Measurements from ENCODE around the gene TMC6.

DNA sequence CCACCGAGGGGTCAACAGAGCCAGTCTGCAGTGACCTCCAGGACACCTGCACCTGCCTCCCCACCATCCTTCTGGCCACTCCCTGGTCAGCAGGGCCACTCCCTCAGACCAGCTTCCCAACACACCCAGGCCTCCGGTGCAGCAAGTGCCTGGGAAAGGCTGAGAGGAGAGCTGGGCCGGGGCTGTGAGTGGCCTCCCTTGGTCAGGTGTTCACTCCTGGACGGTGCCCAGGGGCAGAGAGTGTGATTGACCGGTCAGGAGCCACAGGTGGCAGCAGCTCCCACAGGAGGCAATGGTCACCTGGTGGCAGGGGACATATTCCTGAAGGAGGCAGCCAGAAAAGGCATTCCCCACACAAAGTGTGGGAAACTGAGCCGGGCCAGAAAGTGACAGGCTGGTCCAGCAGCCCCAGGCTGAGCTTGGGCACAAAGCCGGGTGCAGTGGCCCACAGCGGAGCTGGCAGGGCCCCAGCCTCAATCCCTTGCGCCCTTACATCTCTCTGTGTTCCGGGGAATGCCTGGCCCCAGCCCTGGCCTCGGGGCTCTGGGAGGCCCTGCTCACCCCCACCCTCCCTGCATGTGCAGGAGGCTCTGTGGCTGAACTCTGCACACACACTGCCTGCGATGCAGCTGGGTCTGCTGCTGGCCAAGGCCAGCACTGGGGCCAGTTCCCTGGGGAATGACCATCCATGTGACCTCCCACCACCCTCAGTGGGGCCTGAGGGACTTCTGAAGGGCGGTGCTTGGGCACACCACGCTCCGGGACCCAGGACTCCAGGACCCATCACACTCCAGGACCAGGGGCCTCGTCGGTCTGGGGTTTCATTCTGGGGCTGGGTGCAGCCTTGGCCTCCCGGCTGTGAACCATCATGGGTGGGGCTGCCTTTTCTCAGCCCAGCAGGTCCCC is 16.4 kb upstream of the TMC6 start:
- TF ChIP-seq EZH2 (IDR thresholded peaks at IDR 0.05), result no peak
- TF ChIP-seq POLR2AphosphoS5 (IDR thresholded peaks at IDR 0.05; ENCODE audit: borderline replicate concordance, low read depth, low read length), result no peak
- no peak for TF ChIP-seq FOXP2 (optimal IDR thresholded peaks at IDR 0.05; ENCODE audit: control extremely low read depth, extremely low read length, insufficient read depth)
